Adrenal gland (tissue), 12 donors: ENCODE measurements around the gene SYCE3. TPM values are rescaled to one million over a fixed set of nuclear protein-coding genes. Genes with fewer than 3 reads are reported as not detected.
"Not testable (repeated sequence)": the region's sequence is repeated elsewhere in the genome, so short reads cannot be mapped to it uniquely, and the experiment has no call there.

Experiments used
- DNase-seq, 7 donors: peaks; one replicate each; pipeline ENCODE4 v3.0.0-alpha.2; 2019 to 2020
- H3K27ac ChIP-seq, 5 donors: fragments of 200-600 bp; sonication (generic) in 4 of 5; 1 replicate in 3 of 5; 2 replicates in 2 of 5; pipeline versions ENCODE4 v1.5.1 to v1.8.0; 2016 to 2020; ENCODE audit warnings: mild to moderate bottlenecking in 1 of 5
- H3K27me3 ChIP-seq: fragments of 200-600 bp; 2 replicates; pipeline ENCODE4 v1.8.0; 2021
- H3K36me3 ChIP-seq, 2 donors: fragments of 200-600 bp; replicated peaks in 1 of 2; 1 replicate in 1 of 2; 2 replicates in 1 of 2; pipeline versions ENCODE4 v1.5.1 to v1.8.0; 2018 to 2022
- H3K4me1 ChIP-seq, 2 donors: fragments of 200-600 bp; replicated peaks in 1 of 2; 1 replicate in 1 of 2; 2 replicates in 1 of 2; pipeline versions ENCODE4 v1.5.1 to v1.8.0; 2018 to 2021
- H3K4me3 ChIP-seq, 4 donors: fragments of 200-600 bp; sonication (generic) in 3 of 4; one replicate each; pipeline ENCODE4 v1.5.1; 2016 to 2018
- H3K9me3 ChIP-seq, 3 donors: fragments of 200-600 bp; sonication (generic) in 1 of 3; replicated peaks in 1 of 3; 1 replicate in 2 of 3; 2 replicates in 1 of 3; pipeline versions ENCODE4 v1.5.1 to v1.8.0; 2016 to 2021
- POLR2A ChIP-seq, 2 donors: fragments of 450-650 bp; IDR thresholded peaks; one replicate each; pipeline ENCODE4 v1.6.1; 2017; ENCODE audit warnings: antibody characterized with exemption in 2 of 2, mild to moderate bottlenecking in 2 of 2, moderate library complexity in 1 of 2
- WGBS, 4 donors: extraction: QIAGEN DNeasy Blood & Tissue Kit in 2 of 4; methylation state at CpG; one replicate each; pipeline versions ENCODE4 v1.1.5 to v1.1.7; 2013 to 2017; 5-methylcytosine and 5-hydroxymethylcytosine counted together
- intact Hi-C, 2 donors: fragments of 100-400 bp; cut with DNase I; formaldehyde crosslinking; loops; one replicate each; pipeline versions ENCODE4 v1.14.1 to v1.15.0; 2022 to 2023
- polyA plus RNA-seq, 3 donors: library from polyadenylated mRNA; stranded (reverse); fragments of 200-250 nt in 2 of 3; fragments of 350-450 nt in 1 of 3; fragmentation: Illumina TruSeq in 1 of 3; extraction: RNeasy Lipid Tissue Mini Kit (QIAGEN cat#74804) in 1 of 3; gene quantifications; one replicate each; pipeline ENCODE4 v1.2.3, GENCODE V29; 2013 to 2014
- total RNA-seq, 9 donors: library from RNA; depleted of rRNA in 4 of 9; stranded (reverse); fragments of >200 nt in 4 of 9; fragments of 120-200 nt in 1 of 9; fragmentation: NEBNext Ultra II Directional in 1 of 9; extraction: Animal tissue kit (Norgen Biotek cat#: 25700) in 1 of 9; gene quantifications; one replicate each; pipeline versions ENCODE4 v1.1.0 to v1.2.4, GENCODE V29; 2013 to 2023
- TF ChIP-seq, protein P1 (sequence below), 6 experiments: fragments of 450-650 bp in 4 of 6; fragments of 200-600 bp in 2 of 6; sonication (generic) in 1 of 6; IDR thresholded peaks; 1 replicate in 5 of 6; 2 replicates in 1 of 6; pipeline versions ENCODE4 v1.5.1 to v1.8.0; 2016 to 2021; ENCODE audit warnings: antibody characterized with exemption in 6 of 6, mild to moderate bottlenecking in 2 of 6, moderate library complexity in 1 of 6
- donor health status: healthy with polysubstance abuse.
- donor health status: Bipolar disorder and iron deficiency.
- donor health status: DM: yes; HTN: yes; CAD: no.
- donor health status: DM: no; HTN: no; CAD: no.
- donor health status: DM: no; HTN: no; CAD: no.
- donor health status: DM: yes; HTN: yes; CAD: no.

SYCE3 gene
- total and polyA plus RNA-seq, 12 donors, result 0.57 to 7.2 (median 0.87) TPM; not detected in 5

DNA sequence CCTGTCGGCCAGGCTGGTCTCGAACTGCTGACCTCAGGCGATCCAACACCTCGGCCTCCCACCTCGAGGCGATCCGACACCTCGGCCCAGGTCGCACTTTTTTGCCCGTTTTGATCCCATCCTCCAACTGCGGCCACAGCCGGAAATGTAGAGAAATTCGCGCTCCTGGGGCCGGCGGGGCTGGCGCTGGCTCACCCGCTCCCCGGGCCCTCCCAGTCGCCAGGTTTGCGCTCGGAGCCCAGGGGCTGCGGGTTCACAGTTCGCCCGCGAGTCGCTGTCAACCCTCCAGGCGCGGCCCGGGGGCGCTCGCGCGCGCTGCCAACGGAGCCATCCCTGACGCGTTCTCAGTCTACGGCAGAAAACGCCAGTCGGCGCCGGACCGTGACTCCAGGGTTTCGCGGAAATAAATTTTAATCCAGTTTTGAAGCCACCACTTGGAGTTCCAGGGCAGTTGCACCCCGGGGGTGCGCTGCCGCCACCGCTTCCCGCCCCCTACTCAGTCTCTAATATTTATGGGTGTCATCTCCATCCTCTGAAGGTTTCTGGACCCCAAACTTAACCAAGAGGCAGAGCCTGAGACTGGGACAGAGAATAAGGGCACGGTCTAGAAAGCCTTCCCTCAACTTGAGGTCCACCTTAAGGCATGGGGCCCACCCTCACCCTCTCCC lies 18.5 kb downstream of the SYCE3 start:
- Histone ChIP-seq H3K4me3 (peak overlapping the region in 1 of 4 donors; percentile 51), H3K4me1 (peaks cover 2 to 26% of the 10 kb centered on the region in 2 donors), H3K27ac (peak overlapping the region in 1 of 5 donors; percentile 61), H3K9me3 (no peaks in the 10 kb centered on the region), H3K27me3 (peaks cover 25% of the 10 kb centered on the region), H3K36me3 (no peaks in the 10 kb centered on the region)
- TF ChIP-seq, protein P1, sequence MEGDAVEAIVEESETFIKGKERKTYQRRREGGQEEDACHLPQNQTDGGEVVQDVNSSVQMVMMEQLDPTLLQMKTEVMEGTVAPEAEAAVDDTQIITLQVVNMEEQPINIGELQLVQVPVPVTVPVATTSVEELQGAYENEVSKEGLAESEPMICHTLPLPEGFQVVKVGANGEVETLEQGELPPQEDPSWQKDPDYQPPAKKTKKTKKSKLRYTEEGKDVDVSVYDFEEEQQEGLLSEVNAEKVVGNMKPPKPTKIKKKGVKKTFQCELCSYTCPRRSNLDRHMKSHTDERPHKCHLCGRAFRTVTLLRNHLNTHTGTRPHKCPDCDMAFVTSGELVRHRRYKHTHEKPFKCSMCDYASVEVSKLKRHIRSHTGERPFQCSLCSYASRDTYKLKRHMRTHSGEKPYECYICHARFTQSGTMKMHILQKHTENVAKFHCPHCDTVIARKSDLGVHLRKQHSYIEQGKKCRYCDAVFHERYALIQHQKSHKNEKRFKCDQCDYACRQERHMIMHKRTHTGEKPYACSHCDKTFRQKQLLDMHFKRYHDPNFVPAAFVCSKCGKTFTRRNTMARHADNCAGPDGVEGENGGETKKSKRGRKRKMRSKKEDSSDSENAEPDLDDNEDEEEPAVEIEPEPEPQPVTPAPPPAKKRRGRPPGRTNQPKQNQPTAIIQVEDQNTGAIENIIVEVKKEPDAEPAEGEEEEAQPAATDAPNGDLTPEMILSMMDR (IDR thresholded peaks at IDR 0.05), result peak; percentile 28 to 51 (median 38)
- TF ChIP-seq POLR2A (IDR thresholded peaks at IDR 0.05), result no peak
- WGBS, 4 donors, result 4 to 16% (median 5%) methylated on average over 10 to 52 of the region's 52 CpGs
- intact Hi-C loops, result no loop called here
- peak; percentile 63 to 83 (median 72) for DNase-seq

GRCh38 chr22:50542416-50542927 lies 20.2 kb downstream of the SYCE3 start:
- H3K36me3 ChIP-seq, result no peaks in the 10 kb centered on the region
- H3K4me3 ChIP-seq, result no peak overlapping the region
- TF ChIP-seq, protein P1 (IDR thresholded peaks at IDR 0.05), result no peak
- peak in 2 of 7 donors; percentile 41 to 55 for DNase-seq
- 76 to 90% (median 81%) methylated on average over 19 of the region's 19 CpGs for WGBS, 4 donors
- peak overlapping the region in 2 of 5 donors; percentile 83 to 90 for H3K27ac ChIP-seq
- peaks cover 5 to 31% of the 10 kb centered on the region in 2 donors for H3K4me1 ChIP-seq
- H3K9me3 ChIP-seq, result no peaks in the 10 kb centered on the region
- H3K27me3 ChIP-seq, result peaks cover 12% of the 10 kb centered on the region
- intact Hi-C loops, result no loop called here

- H3K27me3 ChIP-seq, H3K36me3 ChIP-seq, intact Hi-C loops, H3K9me3 ChIP-seq, H3K4me3 ChIP-seq: not testable (repeated sequence)
- WGBS, 4 donors, result 42 to 65% (median 57%) methylated on average over 5 of the region's 5 CpGs
- DNase-seq, result peak in 5 of 7 donors; percentile 51 to 78 (median 70)
- Histone ChIP-seq H3K4me1 (peaks cover 5 to 31% of the 10 kb centered on the region in 2 donors), H3K27ac (peak overlapping the region in 3 of 5 donors; percentile 52 to 90 (median 83))
Observed at GRCh38 chr22:50541667-50542026, 21.1 kb downstream of the SYCE3 start.

- H3K4me3 ChIP-seq, result no peak overlapping the region
- peak overlapping the region in 2 of 5 donors; percentile 56 to 83 for H3K27ac ChIP-seq
- intact Hi-C loops, result no loop called here
- no peak for DNase-seq
- no peaks in the 10 kb centered on the region for H3K27me3 ChIP-seq
- no peak for TF ChIP-seq POLR2A (IDR thresholded peaks at IDR 0.05)
- TF ChIP-seq, protein P1 (IDR thresholded peaks at IDR 0.05), result no peak
- H3K4me1 ChIP-seq, result peaks cover 5 to 31% of the 10 kb centered on the region in 2 donors
- 75 to 79% (median 77%) methylated on average over 10 of the region's 10 CpGs for WGBS, 4 donors
- no peaks in the 10 kb centered on the region for H3K36me3 ChIP-seq
- no peaks in the 10 kb centered on the region for H3K9me3 ChIP-seq
Observed at GRCh38 chr22:50540381-50540780, 22.3 kb downstream of the SYCE3 start.
